Activated naive CD4-positive, alpha-beta T cell treated with anti-CD3 and anti-CD28 coated beads, Interleukin-2, amount 50 U/mL, for 72 hours (primary cell): ENCODE results near the gene CEP135. TPM values are rescaled to one million over a fixed set of nuclear protein-coding genes. Genes with fewer than 3 reads are reported as not detected.
"Not testable (repeated sequence)": the region's sequence is repeated elsewhere in the genome, so short reads cannot be mapped to it uniquely, and the experiment has no call there.

Experiments used
- ATAC-seq, 2 donors: fragments of 150-1000 bp; cut with Tn5 transposase; 2 replicates each; pipeline ENCODE4 v1.10.0; 2021; ENCODE audit warnings: mild to moderate bottlenecking in 2 of 2, moderate library complexity in 2 of 2
- DNase-seq, 2 donors: peaks; one replicate each; pipeline ENCODE4 v3.0.0; 2021 to 2022; ENCODE audit warnings: low spot score in 2 of 2
- H3K27ac Mint-ChIP-seq, 2 donors: one replicate each; pipeline ENCODE4 v1.8.0; 2022; ENCODE audit warnings: mild to moderate bottlenecking in 2 of 2, mixed read lengths in 2 of 2
- H3K36me3 Mint-ChIP-seq, 2 donors: one replicate each; pipeline ENCODE4 v1.8.0; 2022; ENCODE audit warnings: mixed read lengths in 2 of 2
- H3K9me3 Mint-ChIP-seq, 2 donors: one replicate each; pipeline ENCODE4 v1.8.0; 2022; ENCODE audit warnings: mixed read lengths in 2 of 2
- total RNA-seq, 2 donors: library from RNA; stranded (reverse); gene quantifications; one replicate each; pipeline ENCODE4 v1.2.3, GENCODE V29; 2022

CEP135 gene
- total RNA-seq, 2 donors from 2014 or later = 15.9 to 17.3 TPM

GRCh38 chr4:55931043-55931442 lies 17.7 kb upstream of the CEP135 start:
- DNase-seq = no peak
- Mint-ChIP-seq H3K36me3 (peaks cover 0 to 37% of the 10 kb centered on the region in 2 donors), H3K9me3 (peaks cover 15 to 20% of the 10 kb centered on the region in 2 donors), H3K27ac (no peak overlapping the region)
- no peak for ATAC-seq

- DNase-seq = no peak
- ATAC-seq = no peak
- H3K9me3 Mint-ChIP-seq = peaks cover 22 to 27% of the 10 kb centered on the region in 2 donors
- no peak overlapping the region for H3K27ac Mint-ChIP-seq
- peaks cover 8 to 44% of the 10 kb centered on the region in 2 donors for H3K36me3 Mint-ChIP-seq
These were observed 16.9 kb upstream of the CEP135 start for GRCh38 chr4:55931833-55932232.

GRCh38 chr4:55932511-55932910 lies 16.2 kb upstream of the CEP135 start:
- DNase-seq = no peak
- peaks cover 28 to 30% of the 10 kb centered on the region in 2 donors for H3K9me3 Mint-ChIP-seq
- H3K36me3 Mint-ChIP-seq = peaks cover 14 to 51% of the 10 kb centered on the region in 2 donors
- ATAC-seq = no peak
- H3K27ac Mint-ChIP-seq = no peak overlapping the region

GRCh38 chr4:55933611-55934010 lies 15.1 kb upstream of the CEP135 start:
- peaks cover 24 to 50% of the 10 kb centered on the region in 2 donors for H3K36me3 Mint-ChIP-seq
- DNase-seq (no peak), ATAC-seq (no peak)
- peaks cover 35 to 38% of the 10 kb centered on the region in 2 donors for H3K9me3 Mint-ChIP-seq
- no peak overlapping the region for H3K27ac Mint-ChIP-seq

- DNase-seq, ATAC-seq, H3K27ac Mint-ChIP-seq: not testable (repeated sequence)
- Mint-ChIP-seq H3K36me3 (peaks cover 38 to 65% of the 10 kb centered on the region in 2 donors), H3K9me3 (peaks cover 44 to 52% of the 10 kb centered on the region in 2 donors)
These were observed 12.8 kb upstream of the CEP135 start for GRCh38 chr4:55935907-55936306.

- peaks cover 44 to 53% of the 10 kb centered on the region in 2 donors for H3K9me3 Mint-ChIP-seq
- H3K27ac Mint-ChIP-seq = no peak overlapping the region
- ATAC-seq = no peak
- peaks cover 38 to 60% of the 10 kb centered on the region in 2 donors for H3K36me3 Mint-ChIP-seq
- no peak for DNase-seq
These were observed 10.3 kb upstream of the CEP135 start for GRCh38 chr4:55938481-55938880.

GRCh38 chr4:55939421-55939820 lies 9.3 kb upstream of the CEP135 start:
- H3K9me3 Mint-ChIP-seq = peaks cover 39 to 53% of the 10 kb centered on the region in 2 donors
- no peak for ATAC-seq
- H3K27ac Mint-ChIP-seq = no peak overlapping the region
- no peak for DNase-seq
- peaks cover 38 to 60% of the 10 kb centered on the region in 2 donors for H3K36me3 Mint-ChIP-seq

- Mint-ChIP-seq H3K9me3 (peaks cover 36 to 48% of the 10 kb centered on the region in 2 donors), H3K27ac (no peak overlapping the region), H3K36me3 (peaks cover 51 to 54% of the 10 kb centered on the region in 2 donors)
- ATAC-seq = no peak
- no peak for DNase-seq
These were observed 6.8 kb upstream of the CEP135 start for GRCh38 chr4:55941881-55942396.

- H3K9me3 Mint-ChIP-seq = peaks cover 13 to 14% of the 10 kb centered on the region in 2 donors
- H3K36me3 Mint-ChIP-seq = peaks cover 22 to 29% of the 10 kb centered on the region in 2 donors
- ATAC-seq = no peak
- H3K27ac Mint-ChIP-seq = peak overlapping the region; percentile 75 to 98
- peak in 1 of 2 donors; percentile 4 for DNase-seq
These were observed 1.4 kb upstream of the CEP135 start for GRCh38 chr4:55947254-55947882.

GRCh38 chr4:55947912-55948725 lies 626 bp upstream of the CEP135 start:
- ATAC-seq = peak; percentile 35 to 48
- peak overlapping the region; percentile 75 to 98 for H3K27ac Mint-ChIP-seq
- peaks cover 22 to 29% of the 10 kb centered on the region in 2 donors for H3K36me3 Mint-ChIP-seq
- H3K9me3 Mint-ChIP-seq = peaks cover 13 to 14% of the 10 kb centered on the region in 2 donors
- DNase-seq = peak in 1 of 2 donors; percentile 42

- Mint-ChIP-seq H3K9me3 (peaks cover 9 to 12% of the 10 kb centered on the region in 2 donors), H3K27ac (peak overlapping the region; percentile 93 to 98)
- no peak for DNase-seq
These were observed 697 bp downstream of the CEP135 start for GRCh38 chr4:55949482-55949802.

GRCh38 chr4:55951191-55951922 lies 2.6 kb downstream of the CEP135 start:
- Mint-ChIP-seq H3K36me3 (peaks cover 2 to 19% of the 10 kb centered on the region in 2 donors), H3K9me3 (no peaks in the 10 kb centered on the region), H3K27ac (no peak overlapping the region)
- ATAC-seq (no peak), DNase-seq (no peak)

More at GRCh38 chr4:55949482-55949802, 697 bp downstream of the CEP135 start:
- peaks cover 21 to 24% of the 10 kb centered on the region in 2 donors for H3K36me3 Mint-ChIP-seq
- ATAC-seq = no peak

GRCh38 chr4:55955710-55956109 lies 7.0 kb downstream of the CEP135 start:
- no peak for ATAC-seq
- peaks cover 0 to 8% of the 10 kb centered on the region in 2 donors for H3K36me3 Mint-ChIP-seq
- H3K9me3 Mint-ChIP-seq = no peaks in the 10 kb centered on the region
- DNase-seq = no peak
- H3K27ac Mint-ChIP-seq = no peak overlapping the region

GRCh38 chr4:55959655-55960054 lies 10.9 kb downstream of the CEP135 start:
- DNase-seq (no peak), ATAC-seq (no peak)
- H3K27ac Mint-ChIP-seq = no peak overlapping the region
- no peaks in the 10 kb centered on the region for H3K9me3 Mint-ChIP-seq
- H3K36me3 Mint-ChIP-seq = peaks cover 0 to 17% of the 10 kb centered on the region in 2 donors

- no peaks in the 10 kb centered on the region for H3K9me3 Mint-ChIP-seq
- H3K27ac Mint-ChIP-seq = no peak overlapping the region
- DNase-seq (no peak), ATAC-seq (no peak)
- peaks cover 0 to 20% of the 10 kb centered on the region in 2 donors for H3K36me3 Mint-ChIP-seq
These were observed 15.3 kb downstream of the CEP135 start for GRCh38 chr4:55964046-55964445.

GRCh38 chr4:55965585-55965984 lies 16.8 kb downstream of the CEP135 start:
- H3K36me3 Mint-ChIP-seq = peaks cover 0 to 20% of the 10 kb centered on the region in 2 donors
- ATAC-seq (no peak), DNase-seq (no peak)
- H3K27ac Mint-ChIP-seq = no peak overlapping the region
- H3K9me3 Mint-ChIP-seq = no peaks in the 10 kb centered on the region
